HEK293 (cell line): ENCODE results near the gene CDK14.

Experiments used
- CTCF ChIP-seq: fragments of 450-650 bp; formaldehyde crosslinking; IDR thresholded peaks from 2 replicates; pipeline ENCODE4 v1.5.1; 2016; ENCODE audit warnings: missing biosample characterization, missing genetic modification characterization
- YY1 ChIP-seq: fragments of 450-650 bp; formaldehyde crosslinking; IDR thresholded peaks from 2 replicates; pipeline ENCODE4 v1.5.1; 2018; ENCODE audit warnings: missing biosample characterization, missing genetic modification characterization
- ZBTB17 ChIP-seq: fragments of 450-650 bp; formaldehyde crosslinking; IDR thresholded peaks from 2 replicates; pipeline ENCODE4 v1.5.1; 2016; ENCODE audit warnings: missing biosample characterization, missing genetic modification characterization
- ZNF184 ChIP-seq: fragments of 450-650 bp; IDR thresholded peaks from 2 replicates; pipeline ENCODE4 v1.5.1; 2018; ENCODE audit warnings: missing biosample characterization, mild to moderate bottlenecking, missing genetic modification characterization
- ZNF24 ChIP-seq: fragments of 450-650 bp; formaldehyde crosslinking; IDR thresholded peaks from 2 replicates; pipeline ENCODE4 v1.5.1; 2016; ENCODE audit warnings: missing biosample characterization, missing genetic modification characterization
- ZNF530 ChIP-seq: fragments of 450-650 bp; formaldehyde crosslinking; IDR thresholded peaks from 2 replicates; pipeline ENCODE4 v1.5.1; 2016; ENCODE audit warnings: low read depth, missing biosample characterization, missing genetic modification characterization
- ZNF76 ChIP-seq: fragments of 450-650 bp; formaldehyde crosslinking; IDR thresholded peaks from 2 replicates; pipeline ENCODE4; 2016; ENCODE audit warnings: low read depth, missing biosample characterization, missing genetic modification characterization, borderline replicate concordance

- no peak for TF ChIP-seq CTCF (tag by site-specific recombination)
- no peak for TF ChIP-seq ZNF530 (tag by site-specific recombination)
- TF ChIP-seq YY1 (tag by site-specific recombination) = no peak
- TF ChIP-seq ZBTB17 (tag by site-specific recombination) = no peak
- no peak for TF ChIP-seq ZNF24 (tag by site-specific recombination)
- TF ChIP-seq ZNF184 (tag by site-specific recombination) = no peak
- no peak for TF ChIP-seq ZNF76
These were observed 584.6 kb downstream of the CDK14 start for GRCh38 chr7:91180746-91181145.
